WI38 (cell line): ENCODE measurements around the gene SLC23A2.

Experiments
- H3K4me3 ChIP-seq: 2 replicates; pipeline ENCODE4 v1.5.1; 2011; ENCODE audit warnings: low read depth, mild to moderate bottlenecking, control low read depth, low read length
- CTCF ChIP-seq: IDR thresholded peaks from 2 replicates; pipeline ENCODE4 v1.5.1; 2012; ENCODE audit warnings: low read depth, mild to moderate bottlenecking, control low read depth, low read length

Gene SLC23A2

GRCh38 chr20:4812216-4812615 is 189.1 kb downstream of the SLC23A2 start:
- H3K4me3 ChIP-seq, result no peak overlapping the region
- no peak for TF ChIP-seq CTCF

- TF ChIP-seq CTCF, result no peak
- H3K4me3 ChIP-seq, result no peak overlapping the region
Measured at GRCh38 chr20:4811661-4812181, 189.6 kb downstream of the SLC23A2 start.

GRCh38 chr20:4811257-4811656 is 190.1 kb downstream of the SLC23A2 start:
- TF ChIP-seq CTCF, result no peak
- no peak overlapping the region for H3K4me3 ChIP-seq

- H3K4me3 ChIP-seq, result no peak overlapping the region
- no peak for TF ChIP-seq CTCF
Measured at GRCh38 chr20:4810426-4811019, 190.8 kb downstream of the SLC23A2 start.

- no peak for TF ChIP-seq CTCF
- no peak overlapping the region for H3K4me3 ChIP-seq
Measured at GRCh38 chr20:4809707-4810106, 191.6 kb downstream of the SLC23A2 start.

GRCh38 chr20:4808872-4809271 is 192.4 kb downstream of the SLC23A2 start:
- TF ChIP-seq CTCF, result no peak
- H3K4me3 ChIP-seq, result no peak overlapping the region

GRCh38 chr20:4805663-4806449 is 195.5 kb downstream of the SLC23A2 start:
- no peak for TF ChIP-seq CTCF
- no peak overlapping the region for H3K4me3 ChIP-seq
